BLaER1 (cell line): ENCODE data around the gene DGLUCY.

Source experiments
- H3K27ac ChIP-seq: shearing (Covaris generic); formaldehyde crosslinking; 2 replicates; pipeline ENCODE4 v1.8.1; 2022
- H3K27me3 ChIP-seq: shearing (Covaris generic); formaldehyde crosslinking; 2 replicates; pipeline ENCODE4 v1.8.1; 2022
- H3K36me3 ChIP-seq: shearing (Covaris generic); formaldehyde crosslinking; 2 replicates; pipeline ENCODE4 v1.8.1; 2022
- H3K4me1 ChIP-seq: shearing (Covaris generic); formaldehyde crosslinking; 2 replicates; pipeline ENCODE4 v1.8.1; 2022
- H3K4me2 ChIP-seq: shearing (Covaris generic); formaldehyde crosslinking; 2 replicates; pipeline ENCODE4 v1.8.1; 2022
- H3K4me3 ChIP-seq: shearing (Covaris generic); formaldehyde crosslinking; 2 replicates; pipeline ENCODE4 v1.8.1; 2022
- H3K9ac ChIP-seq: shearing (Covaris generic); formaldehyde crosslinking; 2 replicates; pipeline ENCODE4 v1.8.1; 2022
- H3K9me3 ChIP-seq: shearing (Covaris generic); formaldehyde crosslinking; 2 replicates; pipeline ENCODE4 v1.8.1; 2022
- H4K20me1 ChIP-seq: shearing (Covaris generic); formaldehyde crosslinking; 2 replicates; pipeline ENCODE4 v1.8.1; 2022
- Cebpa-rat ChIP-seq: shearing (Covaris generic); IDR thresholded peaks from 2 replicates; pipeline ENCODE4 v1.8.1; 2022

The DGLUCY gene

DNA sequence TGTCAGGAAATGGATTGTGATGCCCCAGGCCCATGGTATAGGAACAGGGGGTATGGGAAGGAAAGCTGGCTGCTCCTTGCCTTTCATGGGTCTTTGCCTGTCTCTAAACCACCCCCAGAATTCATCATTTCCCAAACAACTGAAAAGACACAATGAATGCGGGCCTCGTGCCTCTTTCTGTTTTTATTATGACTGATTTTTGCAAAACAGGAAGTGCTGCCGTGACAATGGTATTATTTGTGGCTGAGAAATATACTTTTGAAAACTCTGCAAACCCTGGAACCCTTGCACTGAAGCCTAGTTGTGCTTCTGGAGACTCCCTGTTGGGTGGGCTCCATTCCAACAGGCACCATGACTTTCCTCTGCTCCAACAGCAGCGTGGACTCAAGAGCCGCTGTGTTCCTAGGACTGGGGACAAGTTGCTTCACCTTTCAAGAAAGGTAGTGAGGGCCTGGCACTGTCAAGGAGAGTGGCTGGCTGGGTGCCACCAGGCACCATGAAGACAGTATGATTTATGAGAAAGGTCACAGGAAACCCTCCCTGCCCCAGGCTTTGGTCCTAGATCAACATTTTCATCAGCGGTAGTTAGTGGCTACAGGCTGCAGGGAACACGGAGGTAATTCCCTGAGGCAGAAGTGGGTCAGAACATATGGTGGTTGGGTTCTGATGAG lies 4.8 kb upstream of the DGLUCY start:
- Histone ChIP-seq H3K9ac (no peak overlapping the region), H3K4me2 (peak overlapping the region; percentile 69)

DNA sequence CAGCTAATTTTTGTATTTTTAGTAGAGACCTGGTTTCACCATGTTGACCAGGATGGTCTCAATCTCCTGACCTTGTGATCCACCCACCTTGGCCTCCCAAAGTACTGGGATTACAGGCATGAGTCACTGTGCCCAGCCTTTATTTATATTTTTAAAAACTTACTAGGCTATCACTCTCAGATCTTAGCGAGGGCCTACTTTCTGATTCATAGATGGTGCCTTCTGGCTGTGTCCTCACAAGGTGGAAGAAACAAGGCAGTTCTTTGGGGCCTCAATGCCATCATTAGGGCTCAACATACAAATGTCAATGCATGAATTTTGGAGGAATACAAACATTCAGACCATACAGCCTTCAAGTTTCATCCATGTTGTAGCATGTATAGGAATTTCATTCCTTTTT lies 2.4 kb upstream of the DGLUCY start:
- Histone ChIP-seq H3K36me3 (peaks cover 1% of the 10 kb centered on the region; the same call in 1 of the 2 replicates), H3K4me1 (peaks cover 51% of the 10 kb centered on the region), H3K9me3 (no peaks in the 10 kb centered on the region), H3K27ac (no peak overlapping the region), H3K9ac (no peak overlapping the region), H3K4me3 (no peak overlapping the region), H4K20me1 (no peaks in the 10 kb centered on the region), H3K27me3 (no peaks in the 10 kb centered on the region), H3K4me2 (no peak overlapping the region)
- no peak for TF ChIP-seq Cebpa-rat

More for the DNA sequence above, 4.8 kb upstream of the DGLUCY start:
- H3K4me1 ChIP-seq, result peaks cover 40% of the 10 kb centered on the region
- no peaks in the 10 kb centered on the region for H3K9me3 ChIP-seq
- no peaks in the 10 kb centered on the region for H4K20me1 ChIP-seq
- H3K4me3 ChIP-seq, result no peak overlapping the region
- no peak overlapping the region for H3K27ac ChIP-seq
- TF ChIP-seq Cebpa-rat, result no peak
- no peaks in the 10 kb centered on the region for H3K27me3 ChIP-seq
- no peaks in the 10 kb centered on the region for H3K36me3 ChIP-seq

DNA sequence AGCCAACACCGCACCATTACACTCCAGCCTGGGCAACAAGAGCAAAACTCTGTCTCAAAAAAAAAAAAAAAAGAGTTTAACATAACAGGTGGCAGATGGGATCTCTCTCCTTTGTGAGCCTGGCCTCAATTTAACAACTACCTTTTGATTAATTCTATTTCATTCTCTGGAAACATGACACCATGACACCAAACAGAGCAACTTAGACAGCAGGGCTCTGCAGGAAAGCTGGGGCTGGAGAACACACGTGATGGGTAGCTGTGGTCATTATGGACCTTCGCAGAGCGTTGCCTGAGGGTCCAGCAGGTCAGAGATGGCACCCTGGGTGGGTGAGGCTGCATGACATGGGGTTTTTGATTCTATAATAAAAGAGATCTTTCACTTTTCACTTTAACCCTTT lies 1.7 kb upstream of the DGLUCY start:
- peaks cover 9% of the 10 kb centered on the region for H3K36me3 ChIP-seq
- H3K9me3 ChIP-seq, result peaks cover 2% of the 10 kb centered on the region; the same call in 1 of the 2 replicates
- no peak overlapping the region for H3K4me3 ChIP-seq
- H4K20me1 ChIP-seq, result no peaks in the 10 kb centered on the region
- H3K27ac ChIP-seq, result no peak overlapping the region
- peak overlapping the region; percentile 92; the same call in 1 of the 2 replicates for H3K4me2 ChIP-seq
- TF ChIP-seq Cebpa-rat, result no peak
- no peak overlapping the region for H3K9ac ChIP-seq
- H3K4me1 ChIP-seq, result peaks cover 59% of the 10 kb centered on the region
- H3K27me3 ChIP-seq, result no peaks in the 10 kb centered on the region

DNA sequence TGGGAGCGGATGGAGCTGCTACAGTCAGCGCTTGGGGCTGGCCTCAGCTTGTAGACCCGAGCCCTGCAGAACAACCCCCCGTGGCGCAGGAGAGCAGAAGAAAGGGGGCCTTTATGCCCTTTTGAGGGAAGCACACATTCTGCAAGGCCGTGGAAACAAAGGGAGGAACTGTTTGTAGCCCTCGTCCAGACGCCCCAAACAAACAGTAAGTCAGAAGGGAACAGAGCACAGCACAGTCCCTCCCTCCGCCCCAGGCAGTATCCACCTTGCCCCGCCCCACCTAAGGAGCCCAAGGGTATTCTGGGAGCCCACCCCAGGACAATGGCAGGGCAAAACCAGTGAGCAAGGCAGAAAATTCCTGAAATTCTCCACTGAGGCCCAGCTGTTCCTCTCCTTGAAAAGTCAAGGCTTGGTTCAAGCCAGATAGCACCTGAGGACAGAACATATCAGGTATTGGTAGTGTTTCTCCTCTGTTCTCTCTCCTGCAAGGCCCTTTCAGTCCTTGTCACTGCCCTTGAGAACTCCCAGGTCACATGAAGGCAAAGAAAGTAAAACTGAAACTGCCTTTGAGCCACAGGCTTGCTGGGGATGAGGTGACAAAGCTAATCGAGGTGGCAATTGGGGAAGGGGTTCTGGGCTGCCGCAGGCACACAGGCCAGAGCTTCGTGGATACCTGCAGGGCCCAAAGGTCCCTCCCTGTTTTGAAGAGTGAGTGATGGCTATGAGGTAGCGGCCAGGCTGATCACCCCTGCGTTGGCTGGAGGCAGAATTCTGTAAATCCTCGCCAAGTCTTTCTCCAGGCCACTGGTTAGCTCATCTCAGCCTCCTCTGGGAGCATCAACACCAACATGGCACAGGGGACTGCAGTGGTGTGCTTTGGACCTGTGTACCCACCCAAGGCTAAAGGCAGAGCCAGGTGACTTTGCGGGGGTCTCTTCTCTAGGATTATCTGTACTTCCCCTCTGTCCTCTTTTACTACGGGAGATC lies 499 bp downstream of the DGLUCY start:
- Histone ChIP-seq H3K9ac (peak overlapping the region; percentile 92), H3K4me1 (peaks cover 52% of the 10 kb centered on the region), H3K27me3 (no peaks in the 10 kb centered on the region), H3K9me3 (peaks cover 7% of the 10 kb centered on the region), H3K4me3 (peak overlapping the region; percentile 76), H3K27ac (peak overlapping the region; percentile 95), H3K36me3 (peaks cover 31% of the 10 kb centered on the region), H4K20me1 (peaks cover 4% of the 10 kb centered on the region), H3K4me2 (peak overlapping the region; percentile 92)
- no peak for TF ChIP-seq Cebpa-rat

DNA sequence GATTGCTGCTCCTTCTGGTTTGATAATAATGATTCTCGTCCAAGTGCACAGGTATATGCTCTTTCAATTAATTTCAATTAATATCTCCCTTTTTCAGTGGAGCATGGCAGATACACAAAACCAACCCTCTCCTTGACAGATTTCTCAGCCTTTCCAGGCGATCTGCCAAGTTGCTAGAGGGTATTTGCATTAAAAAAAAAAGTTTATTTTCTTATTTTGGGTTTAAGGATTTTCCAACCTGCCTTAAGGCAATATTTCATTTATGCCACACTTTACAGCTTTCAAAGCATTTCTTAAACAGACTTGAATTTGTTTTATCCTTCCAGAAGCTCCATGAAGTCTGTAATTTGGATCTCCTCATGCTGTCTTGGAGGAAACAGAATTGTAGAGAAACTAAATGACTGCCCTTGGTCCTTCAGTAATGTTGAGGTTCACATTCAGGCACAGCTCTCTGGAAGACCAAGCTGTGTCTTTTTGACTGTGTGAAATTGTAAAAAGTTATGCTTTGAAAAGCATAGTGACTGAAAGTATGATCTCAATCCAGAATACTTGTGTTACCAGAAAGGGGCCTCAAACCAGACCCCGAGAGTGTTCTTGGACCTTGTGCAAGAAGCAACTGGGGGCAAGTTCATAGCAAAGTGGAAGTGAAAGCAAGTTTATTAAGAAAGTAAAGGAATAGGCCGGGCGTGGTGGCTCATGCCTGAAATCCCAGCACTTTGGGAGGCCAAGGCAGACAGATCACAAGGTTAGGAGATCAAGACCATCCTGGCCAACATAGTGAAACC lies 2.3 kb downstream of the DGLUCY start:
- H3K4me2 ChIP-seq, result peak overlapping the region; percentile 92
- peak overlapping the region; percentile 95; the same call in 1 of the 2 replicates for H3K27ac ChIP-seq
- H3K27me3 ChIP-seq, result no peaks in the 10 kb centered on the region
- peaks cover 7% of the 10 kb centered on the region for H3K9me3 ChIP-seq
- H4K20me1 ChIP-seq, result peaks cover 16% of the 10 kb centered on the region
- H3K4me3 ChIP-seq, result peak overlapping the region; percentile 76
- peaks cover 49% of the 10 kb centered on the region for H3K36me3 ChIP-seq
- H3K4me1 ChIP-seq, result peaks cover 51% of the 10 kb centered on the region
- peak overlapping the region; percentile 92 for H3K9ac ChIP-seq
- TF ChIP-seq Cebpa-rat, result no peak

DNA sequence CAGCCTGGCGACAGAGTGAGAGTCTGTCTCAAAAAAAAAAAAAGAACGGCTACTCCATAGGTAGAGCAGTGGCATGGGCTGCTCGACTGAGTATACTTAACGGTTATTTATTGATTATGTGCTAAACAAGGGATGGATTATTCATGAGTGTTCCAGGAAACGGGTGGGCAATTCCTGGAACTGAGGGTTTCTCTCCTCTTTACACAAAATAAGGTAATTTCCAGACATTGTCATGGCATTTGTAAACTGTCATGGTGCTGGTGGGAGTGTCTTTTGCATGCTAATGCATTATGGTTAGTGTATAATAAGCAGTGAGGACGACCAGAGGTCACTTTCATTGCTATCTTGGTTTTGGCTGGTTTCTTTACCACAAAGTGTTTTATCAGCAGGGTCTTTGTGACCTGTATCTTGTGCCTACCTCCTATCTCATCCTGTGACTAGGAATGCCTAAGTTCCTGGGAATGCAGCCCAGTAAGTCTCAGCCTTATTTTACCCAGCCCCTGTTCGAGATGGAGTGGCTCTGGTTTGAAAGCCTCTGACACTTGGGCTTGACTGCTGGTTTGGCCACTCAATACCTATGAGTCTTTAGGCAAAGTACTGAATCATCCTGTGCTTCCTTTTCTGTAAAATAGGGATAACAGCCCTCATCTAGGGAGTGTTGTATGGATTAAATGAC lies 3.2 kb downstream of the DGLUCY start:
- no peak overlapping the region for H3K9ac ChIP-seq
- no peak overlapping the region for H3K27ac ChIP-seq
- peaks cover 7% of the 10 kb centered on the region for H3K9me3 ChIP-seq
- H3K4me2 ChIP-seq, result peak overlapping the region; percentile 92
- no peaks in the 10 kb centered on the region for H3K27me3 ChIP-seq
- peaks cover 51% of the 10 kb centered on the region for H3K4me1 ChIP-seq
- H3K36me3 ChIP-seq, result peaks cover 52% of the 10 kb centered on the region
- peaks cover 18% of the 10 kb centered on the region for H4K20me1 ChIP-seq
- TF ChIP-seq Cebpa-rat, result no peak
- no peak overlapping the region for H3K4me3 ChIP-seq

DNA sequence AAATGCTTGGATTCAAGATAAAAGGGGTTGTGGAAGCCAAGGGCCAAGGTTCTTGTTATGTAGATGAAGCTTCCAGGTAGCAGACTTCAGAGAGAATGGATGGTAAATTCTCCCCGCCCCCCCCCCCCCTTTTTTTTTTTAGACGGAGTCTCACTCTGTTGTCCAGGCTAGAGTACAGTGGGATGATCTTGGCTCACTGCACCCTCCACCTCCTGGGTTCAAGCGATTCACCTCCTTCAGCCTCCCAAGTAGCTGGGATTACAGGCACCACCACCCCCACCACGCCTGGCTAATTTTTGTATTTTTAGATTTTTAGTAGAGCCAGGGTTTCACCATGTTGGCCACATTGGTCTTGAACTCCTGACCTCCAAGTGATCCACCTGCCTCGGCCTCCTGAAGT lies 4.1 kb downstream of the DGLUCY start:
- no peak overlapping the region for H3K4me3 ChIP-seq
- H3K27ac ChIP-seq, result no peak overlapping the region
- peaks cover 23% of the 10 kb centered on the region for H4K20me1 ChIP-seq
- H3K9ac ChIP-seq, result no peak overlapping the region
- peaks cover 58% of the 10 kb centered on the region for H3K36me3 ChIP-seq
- no peak for TF ChIP-seq Cebpa-rat
- peaks cover 7% of the 10 kb centered on the region for H3K9me3 ChIP-seq
- no peaks in the 10 kb centered on the region for H3K27me3 ChIP-seq
- peaks cover 42% of the 10 kb centered on the region for H3K4me1 ChIP-seq
- no peak overlapping the region for H3K4me2 ChIP-seq

DNA sequence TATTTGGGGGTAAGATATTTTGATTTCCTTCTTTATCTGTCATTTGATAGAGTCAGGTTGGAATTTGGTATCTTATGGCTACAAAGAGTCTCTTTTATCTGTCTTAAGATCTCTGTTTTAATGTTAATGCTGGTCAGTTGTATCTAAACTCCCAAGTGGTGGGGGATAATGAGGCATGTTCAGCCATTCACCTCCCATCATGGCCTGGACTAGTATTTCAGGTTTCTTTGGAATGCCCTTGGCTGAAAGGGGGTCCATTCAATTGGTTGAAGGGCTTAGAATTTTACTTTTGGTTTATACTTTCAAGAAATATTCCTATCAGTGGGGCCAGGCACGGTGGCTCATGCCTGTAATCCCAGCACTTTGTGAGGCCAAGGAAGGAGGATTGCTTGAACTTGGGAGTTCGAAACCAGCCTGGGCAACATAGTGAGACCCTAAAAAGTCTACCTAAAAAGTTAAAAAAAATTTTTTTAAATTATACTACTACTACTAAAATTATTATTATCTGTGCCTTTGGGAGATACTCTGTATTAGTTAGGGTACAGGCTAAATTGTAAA lies 4.7 kb downstream of the DGLUCY start:
- peaks cover 65% of the 10 kb centered on the region for H3K36me3 ChIP-seq
- no peak overlapping the region for H3K4me3 ChIP-seq
- peaks cover 42% of the 10 kb centered on the region for H3K4me1 ChIP-seq
- H3K9me3 ChIP-seq, result peaks cover 7% of the 10 kb centered on the region
- no peak overlapping the region for H3K9ac ChIP-seq
- H3K4me2 ChIP-seq, result no peak overlapping the region
- H3K27ac ChIP-seq, result no peak overlapping the region
- H3K27me3 ChIP-seq, result no peaks in the 10 kb centered on the region
- no peak for TF ChIP-seq Cebpa-rat
- H4K20me1 ChIP-seq, result peaks cover 26% of the 10 kb centered on the region
